ENCODE data around the gene TXNIP. TPM values are rescaled to one million over a fixed set of nuclear protein-coding genes. Genes with fewer than 3 reads are reported as not detected.

Gene TXNIP
- total RNA-seq, 2 donors from 2014 or later: 618 to 736 TPM

- DNase-seq (ENCODE audit: low spot score): no peak
- no peak overlapping the region for H3K4me3 ChIP-seq
- H3K9me3 ChIP-seq: no peaks in the 10 kb centered on the region
- H3K4me1 ChIP-seq (replicated peaks): peaks cover 17% of the 10 kb centered on the region
- peak overlapping the region; percentile 88 to 90 for H3K27ac ChIP-seq
- no peaks in the 10 kb centered on the region for H3K36me3 ChIP-seq
- intact Hi-C loops (cut with DNase I): loop anchor here (2.0 kb wide), 1 partner anchor 30 kb away; no protein-coding TSS in a partner anchor
- no peaks in the 10 kb centered on the region for H3K27me3 ChIP-seq (replicated peaks; ENCODE audit: insufficient read depth)
- no peak for TF ChIP-seq POLR2AphosphoS5 (IDR thresholded peaks at IDR 0.05)
- no peak for TF ChIP-seq POLR2A (IDR thresholded peaks at IDR 0.05)
Measured at GRCh38 chr1:145978471-145978853, 17.9 kb downstream of the TXNIP start.

DNA sequence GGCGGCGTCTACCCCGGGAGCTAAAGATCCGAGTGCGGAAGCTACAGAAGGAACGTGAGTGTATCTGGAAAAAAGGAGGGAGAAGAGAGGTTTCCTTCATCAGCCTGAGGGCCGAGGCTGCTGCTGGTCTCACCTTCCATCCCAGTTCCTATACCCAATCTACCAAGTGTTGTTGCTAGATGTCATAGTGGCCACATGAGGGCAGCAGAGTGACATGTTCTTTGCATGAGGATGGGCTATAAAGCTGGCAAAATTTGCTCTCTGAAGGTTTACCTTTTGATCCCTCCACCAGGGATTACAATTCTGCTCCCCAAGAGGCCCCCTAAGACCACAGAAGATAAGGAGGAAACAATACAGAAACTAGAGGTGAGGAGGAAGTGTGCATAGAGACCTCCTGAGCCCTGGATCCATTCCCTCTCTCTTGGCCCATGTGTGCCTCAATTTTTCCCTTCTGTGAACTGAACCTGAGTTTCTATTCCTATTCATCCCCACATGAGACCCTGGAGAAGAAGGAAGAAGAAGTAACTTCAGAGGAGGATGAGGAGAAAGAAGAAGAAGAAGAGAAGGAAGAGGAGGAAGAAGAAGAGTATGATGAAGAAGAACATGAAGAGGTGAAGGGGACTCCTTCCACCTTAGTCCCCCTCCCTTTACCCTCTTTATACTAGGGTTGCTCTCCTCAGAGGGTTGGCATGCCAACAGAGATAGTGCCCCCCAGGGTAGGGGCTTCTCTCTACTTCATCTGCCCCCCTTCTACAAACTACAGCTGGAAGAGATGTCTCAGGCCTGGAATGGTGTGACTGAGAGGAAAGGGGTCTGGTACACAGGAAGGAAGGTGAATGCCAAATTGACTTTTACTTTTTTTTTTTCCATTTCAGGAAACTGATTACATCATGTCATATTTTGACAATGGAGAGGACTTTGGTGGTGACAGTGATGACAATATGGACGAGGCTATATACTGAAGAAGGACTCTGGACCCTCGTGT, 18.6 kb downstream of the TXNIP start:
- intact Hi-C loops (cut with DNase I): loop anchor here (2.0 kb wide), 1 partner anchor 31 kb away; no protein-coding TSS in a partner anchor
- WGBS: 19% methylated on average over 9 of the region's 9 CpGs
- Histone ChIP-seq H3K27me3 (replicated peaks; ENCODE audit: insufficient read depth) (no peaks in the 10 kb centered on the region), H3K9me3 (no peaks in the 10 kb centered on the region), H3K36me3 (no peaks in the 10 kb centered on the region), H3K27ac (peak overlapping the region; percentile 88 to 90), H3K4me1 (replicated peaks) (peaks cover 17% of the 10 kb centered on the region), H3K4me3 (no peak overlapping the region)
- TF ChIP-seq POLR2A (IDR thresholded peaks at IDR 0.05) (no peak), POLR2AphosphoS5 (IDR thresholded peaks at IDR 0.05) (peak; percentile 90)
- TF ChIP-seq, protein P1, sequence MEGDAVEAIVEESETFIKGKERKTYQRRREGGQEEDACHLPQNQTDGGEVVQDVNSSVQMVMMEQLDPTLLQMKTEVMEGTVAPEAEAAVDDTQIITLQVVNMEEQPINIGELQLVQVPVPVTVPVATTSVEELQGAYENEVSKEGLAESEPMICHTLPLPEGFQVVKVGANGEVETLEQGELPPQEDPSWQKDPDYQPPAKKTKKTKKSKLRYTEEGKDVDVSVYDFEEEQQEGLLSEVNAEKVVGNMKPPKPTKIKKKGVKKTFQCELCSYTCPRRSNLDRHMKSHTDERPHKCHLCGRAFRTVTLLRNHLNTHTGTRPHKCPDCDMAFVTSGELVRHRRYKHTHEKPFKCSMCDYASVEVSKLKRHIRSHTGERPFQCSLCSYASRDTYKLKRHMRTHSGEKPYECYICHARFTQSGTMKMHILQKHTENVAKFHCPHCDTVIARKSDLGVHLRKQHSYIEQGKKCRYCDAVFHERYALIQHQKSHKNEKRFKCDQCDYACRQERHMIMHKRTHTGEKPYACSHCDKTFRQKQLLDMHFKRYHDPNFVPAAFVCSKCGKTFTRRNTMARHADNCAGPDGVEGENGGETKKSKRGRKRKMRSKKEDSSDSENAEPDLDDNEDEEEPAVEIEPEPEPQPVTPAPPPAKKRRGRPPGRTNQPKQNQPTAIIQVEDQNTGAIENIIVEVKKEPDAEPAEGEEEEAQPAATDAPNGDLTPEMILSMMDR (IDR thresholded peaks at IDR 0.05): peak; percentile 68 to 95 (median 93)
- peak; percentile 87 for DNase-seq (ENCODE audit: low spot score)

- Histone ChIP-seq H3K9me3 (no peaks in the 10 kb centered on the region), H3K36me3 (no peaks in the 10 kb centered on the region), H3K4me3 (no peak overlapping the region), H3K4me1 (replicated peaks) (peaks cover 17% of the 10 kb centered on the region), H3K27ac (peak overlapping the region; percentile 88 to 90), H3K27me3 (replicated peaks; ENCODE audit: insufficient read depth) (no peaks in the 10 kb centered on the region)
- no peak for DNase-seq (ENCODE audit: low spot score)
- 76% methylated on average over 5 of the region's 5 CpGs for whole genome bisulfite sequencing
- TF ChIP-seq POLR2A (IDR thresholded peaks at IDR 0.05): no peak
- TF ChIP-seq POLR2AphosphoS5 (IDR thresholded peaks at IDR 0.05): no peak
- TF ChIP-seq, protein P1 (IDR thresholded peaks at IDR 0.05): no peak
- intact Hi-C loops (cut with DNase I): no loop called here
Measured at GRCh38 chr1:145977016-145977415, 19.4 kb downstream of the TXNIP start.

DNA sequence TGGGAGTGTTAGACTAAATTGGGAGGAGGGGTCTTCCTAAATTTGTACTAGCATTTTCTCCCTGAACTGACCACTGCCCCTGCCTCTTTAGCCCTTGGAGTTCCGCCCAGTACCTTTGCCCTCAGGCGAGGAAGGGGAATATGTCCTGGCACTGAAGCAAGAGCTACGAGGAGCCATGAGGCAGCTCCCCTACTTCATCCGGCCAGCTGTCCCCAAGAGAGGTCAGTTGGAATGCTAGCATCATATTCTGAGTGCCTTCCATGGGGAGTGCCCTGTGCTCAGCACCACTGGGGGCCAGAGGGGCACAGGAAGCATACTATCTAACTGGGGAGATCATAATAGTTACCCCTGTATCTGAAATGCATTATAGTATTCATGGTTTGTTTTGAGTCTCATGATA, 21.2 kb downstream of the TXNIP start:
- Histone ChIP-seq H3K9me3 (no peaks in the 10 kb centered on the region), H3K27ac (no peak overlapping the region), H3K4me3 (no peak overlapping the region), H3K27me3 (replicated peaks; ENCODE audit: insufficient read depth) (no peaks in the 10 kb centered on the region), H3K4me1 (replicated peaks) (peaks cover 17% of the 10 kb centered on the region), H3K36me3 (no peaks in the 10 kb centered on the region)
- intact Hi-C loops (cut with DNase I): no loop called here
- DNase-seq (ENCODE audit: low spot score): no peak
- TF ChIP-seq POLR2A (IDR thresholded peaks at IDR 0.05) (no peak), POLR2AphosphoS5 (IDR thresholded peaks at IDR 0.05) (no peak)
- TF ChIP-seq, protein P1 (IDR thresholded peaks at IDR 0.05): no peak
- 84% methylated on average over 4 of the region's 4 CpGs for WGBS

GRCh38 chr1:145974721-145975120, 21.7 kb downstream of the TXNIP start:
- DNase-seq (ENCODE audit: low spot score): no peak
- WGBS: 83% methylated on average over 7 of the region's 7 CpGs
- Histone ChIP-seq H3K9me3 (no peaks in the 10 kb centered on the region), H3K4me1 (replicated peaks) (peaks cover 15% of the 10 kb centered on the region), H3K4me3 (no peak overlapping the region), H3K27me3 (replicated peaks; ENCODE audit: insufficient read depth) (no peaks in the 10 kb centered on the region), H3K36me3 (no peaks in the 10 kb centered on the region), H3K27ac (no peak overlapping the region)
- TF ChIP-seq, protein P1 (IDR thresholded peaks at IDR 0.05): no peak
- TF ChIP-seq POLR2A (IDR thresholded peaks at IDR 0.05) (no peak), POLR2AphosphoS5 (IDR thresholded peaks at IDR 0.05) (no peak)
- intact Hi-C loops (cut with DNase I): no loop called here

Data from prostate gland (tissue), 2 donors.